ENCODE measurements around the gene TFCP2L1.

DNA sequence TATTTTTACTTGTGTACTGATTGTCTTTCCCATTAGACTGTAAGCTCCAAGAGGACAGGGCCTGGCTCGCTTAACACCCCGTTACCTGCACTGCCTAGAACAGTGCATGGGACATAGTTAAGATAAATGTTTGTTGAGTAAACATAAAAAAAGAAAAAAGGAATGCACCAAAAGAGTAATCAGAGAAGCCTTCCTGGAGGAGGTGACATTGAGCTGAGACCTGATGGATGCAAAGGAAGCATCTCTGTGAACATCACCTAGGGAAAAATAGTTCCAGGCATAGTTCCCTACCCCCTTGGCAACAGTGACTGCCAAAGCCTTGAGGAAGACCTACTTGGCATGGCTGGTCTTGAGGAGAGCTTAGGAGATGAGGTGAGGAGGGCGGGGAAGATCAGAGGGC lies 924 bp upstream of the TFCP2L1 start:
- TF ChIP-seq POLR2AphosphoS5 (IDR thresholded peaks at IDR 0.05; ENCODE audit: low read depth) (no peak), EZH2 (IDR thresholded peaks at IDR 0.05; ENCODE audit: low read depth, unreplicated experiment) (no peak), JUNB (IDR thresholded peaks at IDR 0.05; ENCODE audit: unreplicated experiment) (no peak), CREB1 (CRISPR knock-in tag; IDR thresholded peaks at IDR 0.05; ENCODE audit: low read depth) (no peak), EZH2phosphoT487 (IDR thresholded peaks at IDR 0.05; ENCODE audit: unreplicated experiment) (no peak), NANOG (IDR thresholded peaks at IDR 0.05; ENCODE audit: borderline replicate concordance) (no peak), ZNF114 (CRISPR knock-in tag; IDR thresholded peaks at IDR 0.05) (no peak), STAT1 (IDR thresholded peaks at IDR 0.05; ENCODE audit: unreplicated experiment) (no peak), ZNF462 (CRISPR knock-in tag; IDR thresholded peaks at IDR 0.05) (no peak)
- TF ChIP-seq, protein P1, sequence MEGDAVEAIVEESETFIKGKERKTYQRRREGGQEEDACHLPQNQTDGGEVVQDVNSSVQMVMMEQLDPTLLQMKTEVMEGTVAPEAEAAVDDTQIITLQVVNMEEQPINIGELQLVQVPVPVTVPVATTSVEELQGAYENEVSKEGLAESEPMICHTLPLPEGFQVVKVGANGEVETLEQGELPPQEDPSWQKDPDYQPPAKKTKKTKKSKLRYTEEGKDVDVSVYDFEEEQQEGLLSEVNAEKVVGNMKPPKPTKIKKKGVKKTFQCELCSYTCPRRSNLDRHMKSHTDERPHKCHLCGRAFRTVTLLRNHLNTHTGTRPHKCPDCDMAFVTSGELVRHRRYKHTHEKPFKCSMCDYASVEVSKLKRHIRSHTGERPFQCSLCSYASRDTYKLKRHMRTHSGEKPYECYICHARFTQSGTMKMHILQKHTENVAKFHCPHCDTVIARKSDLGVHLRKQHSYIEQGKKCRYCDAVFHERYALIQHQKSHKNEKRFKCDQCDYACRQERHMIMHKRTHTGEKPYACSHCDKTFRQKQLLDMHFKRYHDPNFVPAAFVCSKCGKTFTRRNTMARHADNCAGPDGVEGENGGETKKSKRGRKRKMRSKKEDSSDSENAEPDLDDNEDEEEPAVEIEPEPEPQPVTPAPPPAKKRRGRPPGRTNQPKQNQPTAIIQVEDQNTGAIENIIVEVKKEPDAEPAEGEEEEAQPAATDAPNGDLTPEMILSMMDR (conservative IDR thresholded peaks at IDR 0.05; ENCODE audit: low read depth in 2 of 2) = no peak
- TF ChIP-seq, protein P2, sequence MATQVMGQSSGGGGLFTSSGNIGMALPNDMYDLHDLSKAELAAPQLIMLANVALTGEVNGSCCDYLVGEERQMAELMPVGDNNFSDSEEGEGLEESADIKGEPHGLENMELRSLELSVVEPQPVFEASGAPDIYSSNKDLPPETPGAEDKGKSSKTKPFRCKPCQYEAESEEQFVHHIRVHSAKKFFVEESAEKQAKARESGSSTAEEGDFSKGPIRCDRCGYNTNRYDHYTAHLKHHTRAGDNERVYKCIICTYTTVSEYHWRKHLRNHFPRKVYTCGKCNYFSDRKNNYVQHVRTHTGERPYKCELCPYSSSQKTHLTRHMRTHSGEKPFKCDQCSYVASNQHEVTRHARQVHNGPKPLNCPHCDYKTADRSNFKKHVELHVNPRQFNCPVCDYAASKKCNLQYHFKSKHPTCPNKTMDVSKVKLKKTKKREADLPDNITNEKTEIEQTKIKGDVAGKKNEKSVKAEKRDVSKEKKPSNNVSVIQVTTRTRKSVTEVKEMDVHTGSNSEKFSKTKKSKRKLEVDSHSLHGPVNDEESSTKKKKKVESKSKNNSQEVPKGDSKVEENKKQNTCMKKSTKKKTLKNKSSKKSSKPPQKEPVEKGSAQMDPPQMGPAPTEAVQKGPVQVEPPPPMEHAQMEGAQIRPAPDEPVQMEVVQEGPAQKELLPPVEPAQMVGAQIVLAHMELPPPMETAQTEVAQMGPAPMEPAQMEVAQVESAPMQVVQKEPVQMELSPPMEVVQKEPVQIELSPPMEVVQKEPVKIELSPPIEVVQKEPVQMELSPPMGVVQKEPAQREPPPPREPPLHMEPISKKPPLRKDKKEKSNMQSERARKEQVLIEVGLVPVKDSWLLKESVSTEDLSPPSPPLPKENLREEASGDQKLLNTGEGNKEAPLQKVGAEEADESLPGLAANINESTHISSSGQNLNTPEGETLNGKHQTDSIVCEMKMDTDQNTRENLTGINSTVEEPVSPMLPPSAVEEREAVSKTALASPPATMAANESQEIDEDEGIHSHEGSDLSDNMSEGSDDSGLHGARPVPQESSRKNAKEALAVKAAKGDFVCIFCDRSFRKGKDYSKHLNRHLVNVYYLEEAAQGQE (IDR thresholded peaks at IDR 0.05; ENCODE audit: unreplicated experiment) = no peak
- TF ChIP-seq, protein P3, sequence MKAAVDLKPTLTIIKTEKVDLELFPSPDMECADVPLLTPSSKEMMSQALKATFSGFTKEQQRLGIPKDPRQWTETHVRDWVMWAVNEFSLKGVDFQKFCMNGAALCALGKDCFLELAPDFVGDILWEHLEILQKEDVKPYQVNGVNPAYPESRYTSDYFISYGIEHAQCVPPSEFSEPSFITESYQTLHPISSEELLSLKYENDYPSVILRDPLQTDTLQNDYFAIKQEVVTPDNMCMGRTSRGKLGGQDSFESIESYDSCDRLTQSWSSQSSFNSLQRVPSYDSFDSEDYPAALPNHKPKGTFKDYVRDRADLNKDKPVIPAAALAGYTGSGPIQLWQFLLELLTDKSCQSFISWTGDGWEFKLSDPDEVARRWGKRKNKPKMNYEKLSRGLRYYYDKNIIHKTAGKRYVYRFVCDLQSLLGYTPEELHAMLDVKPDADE (IDR thresholded peaks at IDR 0.05) = no peak

Data from GM23338 (cell line).